Loucy (cell line): ENCODE data around the gene GNB1L.

ENCODE experiments used
- H2AFZ ChIP-seq: fragments of 200-600 bp; sonication (generic); 2 replicates; pipeline ENCODE4 v1.6.0; 2016; ENCODE audit warnings: antibody characterized with exemption, mild to moderate bottlenecking, low read length, moderate library complexity
- H3F3A ChIP-seq: fragments of 200-600 bp; 2 replicates; pipeline ENCODE4 v1.6.0; 2016; ENCODE audit warnings: antibody characterized with exemption, low read depth, mild to moderate bottlenecking
- H3K27me3 ChIP-seq: fragments of 200-600 bp; sonication (generic); 2 replicates; pipeline ENCODE4 v1.6.1; 2014; ENCODE audit warnings: low read length, mild to moderate bottlenecking; ENCODE audit not compliant: insufficient read depth, poor library complexity, severe bottlenecking
- H3K36me3 ChIP-seq: fragments of 200-600 bp; sonication (generic); 2 replicates; pipeline ENCODE4 v1.6.1; 2016; ENCODE audit warnings: low read length; ENCODE audit not compliant: insufficient read depth
- H3K4me1 ChIP-seq: fragments of 200-600 bp; sonication (generic); 2 replicates; pipeline ENCODE4 v1.5.1; 2014; ENCODE audit warnings: low read length, mild to moderate bottlenecking; ENCODE audit not compliant: insufficient read depth, poor library complexity, severe bottlenecking
- H3K4me2 ChIP-seq: fragments of 200-600 bp; sonication (generic); 2 replicates; pipeline ENCODE4 v1.6.0; 2014; ENCODE audit warnings: antibody characterized with exemption, low read length, low read depth, mild to moderate bottlenecking; ENCODE audit not compliant: poor library complexity, severe bottlenecking
- H3K4me3 ChIP-seq: fragments of 200-600 bp; sonication (generic); 2 replicates; pipeline ENCODE4 v1.5.1; 2014; ENCODE audit warnings: low read length, mild to moderate bottlenecking, mixed read lengths; ENCODE audit not compliant: poor library complexity, severe bottlenecking
- H3K79me2 ChIP-seq: fragments of 200-600 bp; sonication (generic); 2 replicates; pipeline ENCODE4 v1.6.1; 2014; ENCODE audit warnings: low read length; ENCODE audit not compliant: insufficient read depth
- H3K9ac ChIP-seq: fragments of 200-600 bp; sonication (generic); 2 replicates; pipeline ENCODE4 v1.6.0; 2014; ENCODE audit warnings: mild to moderate bottlenecking, low read depth, low read length, moderate library complexity; ENCODE audit not compliant: poor library complexity, severe bottlenecking
- H3K9me2 ChIP-seq: fragments of 200-600 bp; sonication (generic); replicated peaks from 2 replicates; pipeline ENCODE4 v1.6.1; 2016; ENCODE audit warnings: low read depth, low read length, mixed read lengths
- H3K9me3 ChIP-seq: fragments of 200-600 bp; sonication (generic); 2 replicates; pipeline ENCODE4 v1.6.1; 2014; ENCODE audit warnings: mild to moderate bottlenecking, antibody characterized with exemption, low read length, low read depth; ENCODE audit not compliant: insufficient read depth
- H4K20me1 ChIP-seq: fragments of 200-600 bp; sonication (generic); 2 replicates; pipeline ENCODE4 v1.6.0; 2014; ENCODE audit warnings: antibody characterized with exemption, low read length, mild to moderate bottlenecking; ENCODE audit not compliant: insufficient read depth, poor library complexity, severe bottlenecking
- CTCF ChIP-seq: fragments of 200-600 bp; sonication (generic); conservative IDR thresholded peaks from 2 replicates; pipeline ENCODE4 v1.5.1; 2014; ENCODE audit warnings: mild to moderate bottlenecking, antibody characterized with exemption, low read length
- EZH2phosphoT487 ChIP-seq: fragments of 200-600 bp; IDR thresholded peaks from 2 replicates; pipeline ENCODE4 v1.6.1; 2018; ENCODE audit warnings: antibody characterized with exemption, mild to moderate bottlenecking, moderate library complexity, borderline replicate concordance

The GNB1L gene

GRCh38 chr22:19897726-19898125 is 43.1 kb upstream of the GNB1L start:
- TF ChIP-seq CTCF (no peak), EZH2phosphoT487 (no peak)
- Histone ChIP-seq H3K4me3 (no peak overlapping the region), H3K4me1 (peaks cover 43% of the 10 kb centered on the region), H3K36me3 (no peaks in the 10 kb centered on the region), H3K9me3 (no peaks in the 10 kb centered on the region), H3K4me2 (no peak overlapping the region), H3K9me2 (no peaks in the 10 kb centered on the region), H3K27me3 (no peaks in the 10 kb centered on the region), H2AFZ (no peak overlapping the region), H3K9ac (no peak overlapping the region), H4K20me1 (no peaks in the 10 kb centered on the region), H3F3A (peaks cover 7% of the 10 kb centered on the region), H3K79me2 (peaks cover 7% of the 10 kb centered on the region; the same call in 1 of the 2 replicates)

- no peak overlapping the region for H2AFZ ChIP-seq
- H3K4me2 ChIP-seq, result no peak overlapping the region
- H3K36me3 ChIP-seq, result no peaks in the 10 kb centered on the region
- no peaks in the 10 kb centered on the region for H3K27me3 ChIP-seq
- H3K9me3 ChIP-seq, result no peaks in the 10 kb centered on the region
- H3F3A ChIP-seq, result peaks cover 15% of the 10 kb centered on the region
- H3K4me3 ChIP-seq, result no peak overlapping the region
- H3K79me2 ChIP-seq, result peaks cover 7% of the 10 kb centered on the region; the same call in 1 of the 2 replicates
- no peaks in the 10 kb centered on the region for H3K9me2 ChIP-seq
- peaks cover 50% of the 10 kb centered on the region for H3K4me1 ChIP-seq
- peak overlapping the region; percentile 60 for H3K9ac ChIP-seq
- H4K20me1 ChIP-seq, result no peaks in the 10 kb centered on the region
- no peak for TF ChIP-seq EZH2phosphoT487
- peak; percentile 51 for TF ChIP-seq CTCF
Measured at GRCh38 chr22:19896665-19897355, 42.1 kb upstream of the GNB1L start.

- peaks cover 62% of the 10 kb centered on the region for H3K4me1 ChIP-seq
- TF ChIP-seq CTCF, result no peak
- no peak for TF ChIP-seq EZH2phosphoT487
- no peaks in the 10 kb centered on the region for H3K27me3 ChIP-seq
- H2AFZ ChIP-seq, result no peak overlapping the region
- no peaks in the 10 kb centered on the region for H3K9me3 ChIP-seq
- H3K79me2 ChIP-seq, result peaks cover 7% of the 10 kb centered on the region; the same call in 1 of the 2 replicates
- H3K36me3 ChIP-seq, result no peaks in the 10 kb centered on the region
- H3K4me2 ChIP-seq, result no peak overlapping the region
- H3K9ac ChIP-seq, result peak overlapping the region; percentile 60
- no peak overlapping the region for H3K4me3 ChIP-seq
- H3F3A ChIP-seq, result peaks cover 21% of the 10 kb centered on the region
- H3K9me2 ChIP-seq, result no peaks in the 10 kb centered on the region
- no peaks in the 10 kb centered on the region for H4K20me1 ChIP-seq
Measured at GRCh38 chr22:19895160-19895849, 40.6 kb upstream of the GNB1L start.
